GM21367 (cell line): ENCODE data around the gene CDK14.
A peak's percentile ranks its signal among the peaks of the same experiment; 100 is the strongest.
"Not testable (repeated sequence)": the region's sequence is repeated elsewhere in the genome, so short reads cannot be mapped to it uniquely, and the experiment has no call there.

Experiments
- ATAC-seq: cut with Tn5 transposase; IDR thresholded peaks from one replicate; pipeline ENCODE4 v1.9.1; 2021; ENCODE audit not compliant: unreplicated experiment

CDK14 gene

DNA sequence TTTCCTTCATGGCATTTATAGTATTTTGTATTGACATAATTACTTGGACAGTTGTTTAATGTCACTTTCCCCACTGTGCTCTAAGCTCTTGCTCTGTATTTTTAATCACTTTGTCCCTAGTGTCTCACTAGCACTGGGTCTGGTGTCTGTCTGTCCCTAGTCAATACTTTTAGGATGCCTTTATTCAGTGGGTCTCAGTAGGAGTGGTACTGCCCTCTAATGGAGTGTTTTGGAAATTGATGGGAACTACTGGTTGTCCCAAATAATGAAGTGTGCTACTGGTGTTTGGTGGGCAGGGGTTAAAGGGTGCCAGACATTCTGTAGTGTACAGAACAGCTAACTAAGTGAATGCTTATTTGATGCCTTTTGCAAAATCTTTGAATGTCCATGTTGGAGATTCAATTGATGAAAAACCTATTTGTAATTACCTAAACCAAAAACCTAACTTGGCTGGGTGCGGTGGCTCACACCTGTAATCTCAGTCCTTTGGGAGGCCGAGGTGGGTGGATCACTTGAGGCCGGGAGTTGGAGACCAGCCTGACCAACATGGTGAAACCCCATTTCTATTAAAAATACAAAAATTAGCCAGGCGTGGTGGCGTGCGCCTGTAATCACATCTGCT is 33.3 kb downstream of the CDK14 start:
- peak; percentile 87 for ATAC-seq

- no peak for ATAC-seq
These were observed 35.4 kb downstream of the CDK14 start for GRCh38 chr7:90631502-90631901.

GRCh38 chr7:90639683-90640082 is 43.6 kb downstream of the CDK14 start:
- ATAC-seq: not testable (repeated sequence)

DNA sequence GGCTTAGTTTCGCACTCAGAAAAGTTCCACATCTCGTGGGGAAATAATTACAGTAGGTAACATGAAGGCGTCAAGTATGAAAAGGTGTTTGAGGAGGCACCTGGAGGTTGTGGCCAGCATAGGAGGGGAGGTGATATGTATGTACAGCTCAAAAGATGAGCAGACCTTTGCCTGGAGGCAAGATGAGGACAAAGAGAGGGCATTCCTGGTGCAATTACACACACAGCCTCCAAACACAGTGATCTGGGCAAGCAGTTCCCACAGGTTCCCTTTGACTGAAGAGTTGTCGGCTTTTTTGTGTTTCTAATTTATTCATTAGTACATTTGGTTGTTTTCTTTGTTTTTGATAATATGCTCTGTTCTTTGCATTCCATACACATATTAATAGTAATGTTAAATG is 46.9 kb downstream of the CDK14 start:
- no peak for ATAC-seq

GRCh38 chr7:90645784-90646183 is 49.7 kb downstream of the CDK14 start:
- peak; percentile 40 for ATAC-seq

- no peak for ATAC-seq
These were observed 52.0 kb downstream of the CDK14 start for GRCh38 chr7:90648107-90648506.

DNA sequence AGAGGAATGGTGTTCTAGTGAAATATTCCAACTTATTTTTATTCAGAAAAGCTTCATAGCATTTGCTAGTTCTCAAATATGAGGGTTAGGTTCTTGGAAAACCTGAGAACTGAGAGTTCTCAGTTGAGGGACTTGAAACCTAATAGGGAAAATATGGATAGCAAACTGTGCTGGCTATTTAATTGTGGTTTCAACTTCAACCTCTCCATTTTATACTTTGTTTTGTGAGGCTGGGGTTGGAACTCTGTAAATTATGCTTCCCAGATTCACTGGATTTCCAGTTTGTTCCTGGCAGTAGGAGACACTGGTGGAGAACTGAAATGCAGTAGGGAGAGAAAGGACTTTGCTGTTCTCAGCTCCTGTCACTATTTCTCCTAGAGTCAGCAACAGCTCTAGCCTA is 52.7 kb downstream of the CDK14 start:
- ATAC-seq: no peak

GRCh38 chr7:90654718-90655427 is 58.8 kb downstream of the CDK14 start:
- no peak for ATAC-seq

- no peak for ATAC-seq
These were observed 59.4 kb downstream of the CDK14 start for GRCh38 chr7:90655566-90655965.

DNA sequence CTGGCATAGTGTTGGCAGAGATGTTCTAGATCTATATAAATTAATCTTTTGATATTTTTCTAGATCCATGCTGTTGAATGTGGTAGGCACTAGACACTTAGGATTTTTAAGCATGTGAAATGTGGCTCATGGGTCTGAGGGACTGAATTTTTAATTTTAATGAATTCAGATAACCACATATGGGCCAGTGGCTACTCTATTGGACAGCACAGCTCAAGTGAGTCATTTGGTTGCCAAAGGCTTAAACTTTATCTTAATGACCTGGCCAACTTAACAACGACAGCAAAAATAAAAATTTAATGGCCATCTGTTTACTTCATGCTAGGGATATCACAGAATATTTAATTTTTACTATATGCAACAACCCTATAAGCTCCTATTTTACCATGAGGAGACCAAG is 61.4 kb downstream of the CDK14 start:
- no peak for ATAC-seq

GRCh38 chr7:90660100-90660499 is 64.0 kb downstream of the CDK14 start:
- ATAC-seq: no peak

DNA sequence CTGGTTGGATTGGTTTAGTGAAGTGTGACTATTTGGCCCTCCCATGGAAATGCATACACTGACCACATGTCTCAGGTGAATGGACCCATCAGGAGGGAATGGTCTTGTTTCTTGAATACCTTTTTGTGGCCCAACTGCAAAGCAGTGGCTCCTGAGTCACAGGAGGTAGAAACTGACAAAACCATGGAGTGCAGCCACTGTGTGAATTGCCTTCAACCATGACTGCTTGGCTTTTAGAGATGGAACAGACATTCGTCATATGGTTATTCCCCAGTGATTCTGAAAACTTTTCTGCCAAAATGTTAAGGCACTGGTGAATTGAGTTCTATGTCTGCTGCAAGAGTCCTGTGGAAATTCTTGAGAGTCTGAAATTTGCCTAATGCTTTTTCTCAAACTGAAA is 64.7 kb downstream of the CDK14 start:
- ATAC-seq: peak; percentile 49

- ATAC-seq: no peak
These were observed 65.4 kb downstream of the CDK14 start for GRCh38 chr7:90661290-90662151.

GRCh38 chr7:90663176-90663575 is 67.1 kb downstream of the CDK14 start:
- ATAC-seq: no peak

- no peak for ATAC-seq
These were observed 70.1 kb downstream of the CDK14 start for GRCh38 chr7:90666186-90666585.

DNA sequence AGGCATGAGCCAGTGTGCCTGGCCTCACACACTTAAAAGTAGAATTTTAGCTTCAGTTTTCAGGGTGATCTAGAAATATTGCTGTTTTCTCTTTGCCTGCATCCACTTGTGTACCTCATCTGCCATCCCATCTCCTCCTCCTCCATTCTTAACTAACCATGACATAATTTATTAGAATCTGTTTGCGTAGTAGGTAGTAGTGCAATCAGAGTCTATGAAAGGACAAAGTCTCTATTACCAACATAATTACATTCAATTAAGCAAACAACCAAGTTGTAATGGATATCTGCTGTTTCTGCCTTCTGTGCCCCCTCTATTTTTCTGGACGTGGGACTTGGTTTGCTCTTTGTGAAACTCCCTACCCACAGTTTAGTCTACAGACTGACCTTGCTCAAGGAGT is 72.9 kb downstream of the CDK14 start:
- no peak for ATAC-seq

DNA sequence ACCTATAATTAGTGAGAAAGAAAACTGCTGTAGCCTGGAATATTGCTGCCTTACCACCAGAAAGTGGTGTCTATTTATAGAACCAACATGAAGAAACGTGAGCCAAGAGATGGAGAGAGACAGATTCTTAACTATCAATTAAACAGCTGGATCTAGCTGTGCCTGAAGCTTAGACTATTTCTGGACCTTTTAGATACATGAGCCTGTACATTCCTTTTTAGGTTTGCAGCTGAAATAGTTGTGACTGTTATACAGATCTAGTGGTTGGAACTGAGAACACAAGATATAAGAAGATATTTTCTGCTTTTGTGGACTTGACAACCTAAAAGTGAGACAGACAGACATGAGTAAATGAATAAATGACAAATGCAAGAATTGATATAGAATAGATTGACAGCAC is 73.4 kb downstream of the CDK14 start:
- no peak for ATAC-seq

DNA sequence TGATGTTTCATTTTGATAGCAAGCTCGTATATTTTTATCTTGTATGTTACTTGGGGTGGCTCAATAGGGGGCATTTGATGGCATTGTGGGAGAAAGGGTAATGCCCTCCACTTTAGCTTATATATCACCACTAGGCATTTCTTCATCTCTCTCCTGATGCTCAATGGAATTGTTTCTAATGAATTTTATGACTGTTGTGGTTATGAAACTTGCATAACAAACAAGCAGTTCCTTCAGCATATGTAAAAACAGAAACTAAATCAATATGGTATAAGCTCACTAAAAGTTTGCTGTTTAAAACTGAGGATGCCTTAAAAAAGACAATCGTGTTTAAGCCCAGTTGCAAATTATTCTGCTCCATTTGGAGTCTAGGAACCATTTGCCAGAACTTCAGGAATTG is 75.5 kb downstream of the CDK14 start:
- no peak for ATAC-seq

GRCh38 chr7:90672210-90672609 is 76.1 kb downstream of the CDK14 start:
- ATAC-seq: no peak

DNA sequence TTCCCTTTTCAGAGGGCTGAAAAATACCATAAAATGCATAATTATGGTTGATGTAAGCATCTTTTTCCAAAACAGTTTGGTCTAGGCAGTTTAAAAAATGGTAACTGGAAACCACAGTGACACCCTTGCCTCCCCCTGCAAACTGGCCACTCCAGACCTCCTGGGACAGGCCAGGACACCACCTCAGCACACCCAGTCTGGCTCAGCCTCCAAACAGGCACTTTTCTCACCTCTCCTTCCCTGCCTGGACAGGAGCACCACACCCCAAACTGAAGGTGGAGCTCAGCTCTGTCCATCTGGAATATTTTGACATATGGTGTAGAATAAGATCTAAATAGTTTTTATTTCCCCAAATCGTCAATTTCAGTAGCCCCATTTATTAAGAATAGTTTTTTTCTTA is 78.5 kb downstream of the CDK14 start:
- no peak for ATAC-seq

DNA sequence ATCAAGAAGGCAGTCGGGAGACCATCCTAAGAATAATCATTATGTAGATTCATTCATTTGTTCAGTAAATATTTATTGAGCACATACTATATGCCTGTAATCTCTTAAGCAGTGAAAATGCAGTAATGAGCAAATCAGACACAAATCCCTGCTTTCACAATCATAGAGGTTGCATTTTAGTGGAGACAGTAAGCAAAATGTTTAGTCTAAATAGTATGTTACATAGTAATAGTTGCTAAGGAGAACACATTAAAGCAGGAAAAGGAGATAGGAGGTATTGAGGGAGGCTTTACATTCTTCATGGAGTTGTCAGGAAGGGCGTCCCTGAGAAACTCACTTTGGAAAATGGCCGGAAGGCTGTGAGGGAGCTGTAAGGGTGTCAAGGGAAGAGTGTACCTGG is 79.9 kb downstream of the CDK14 start:
- ATAC-seq: no peak
